Stimulated activated naive CD8-positive, alpha-beta T cell treated with anti-CD3 and anti-CD28 coated beads, Interleukin-15, Interleukin-2, amounts not matched to agents 100 ng/mL and 50 ng/mL, for 24 hours (primary cell): ENCODE measurements around the gene TFEB.

Experiments used
- H3K27ac Mint-ChIP-seq: one replicate; pipeline ENCODE4 v1.8.0; 2021; ENCODE audit warnings: mild to moderate bottlenecking, mixed read lengths
- H3K27me3 Mint-ChIP-seq: one replicate; pipeline ENCODE4 v1.8.0; 2021; ENCODE audit warnings: mixed read lengths
- H3K36me3 Mint-ChIP-seq: one replicate; pipeline ENCODE4 v1.8.0; 2021; ENCODE audit warnings: low read depth, mixed read lengths
- H3K4me1 Mint-ChIP-seq: one replicate; pipeline ENCODE4 v1.8.0; 2021; ENCODE audit warnings: low read depth, mixed read lengths
- H3K4me3 Mint-ChIP-seq: one replicate; pipeline ENCODE4 v1.8.0; 2021; ENCODE audit warnings: mild to moderate bottlenecking, mixed read lengths
- H3K9me3 Mint-ChIP-seq: one replicate; pipeline ENCODE4 v1.8.0; 2021; ENCODE audit warnings: mixed read lengths

The TFEB gene

GRCh38 chr6:41735427-41736185, at the start of gene TFEB:
Gene TFEB (minus strand): TSS chr6:41735608. CDS start chr6:41691213, 44,395 bp downstream.
- Mint-ChIP-seq H3K4me1 (peaks cover 33% of the 10 kb centered on the region), H3K27me3 (no peaks in the 10 kb centered on the region), H3K4me3 (peak within 1 kb of the TSS; percentile 63), H3K36me3 (no peaks in the 10 kb centered on the region), H3K9me3 (no peaks in the 10 kb centered on the region), H3K27ac (no peak within 1 kb of the TSS)

GRCh38 chr6:41784581-41785171, 49.3 kb upstream of the TFEB start:
- Mint-ChIP-seq H3K4me1 (peaks cover 23% of the 10 kb centered on the region), H3K4me3 (no peak overlapping the region), H3K27ac (no peak overlapping the region), H3K9me3 (no peaks in the 10 kb centered on the region), H3K27me3 (peaks cover 4% of the 10 kb centered on the region), H3K36me3 (peaks cover 15% of the 10 kb centered on the region)

GRCh38 chr6:41783106-41783780, 47.8 kb upstream of the TFEB start:
- Mint-ChIP-seq H3K9me3 (no peaks in the 10 kb centered on the region), H3K4me3 (no peak overlapping the region), H3K4me1 (peaks cover 25% of the 10 kb centered on the region), H3K36me3 (peaks cover 6% of the 10 kb centered on the region), H3K27me3 (peaks cover 4% of the 10 kb centered on the region), H3K27ac (no peak overlapping the region)

- no peaks in the 10 kb centered on the region for H3K9me3 Mint-ChIP-seq
- peak overlapping the region; percentile 12 for H3K27ac Mint-ChIP-seq
- no peaks in the 10 kb centered on the region for H3K36me3 Mint-ChIP-seq
- H3K4me3 Mint-ChIP-seq = peak overlapping the region; percentile 57
- H3K27me3 Mint-ChIP-seq = peaks cover 4% of the 10 kb centered on the region
- peaks cover 25% of the 10 kb centered on the region for H3K4me1 Mint-ChIP-seq
Observed at GRCh38 chr6:41781366-41781730, 45.9 kb upstream of the TFEB start.

- Mint-ChIP-seq H3K27me3 (peaks cover 4% of the 10 kb centered on the region), H3K4me1 (peaks cover 22% of the 10 kb centered on the region), H3K4me3 (peak within 1 kb of the TSS; percentile 87), H3K27ac (peak within 1 kb of the TSS; percentile 76), H3K9me3 (no peaks in the 10 kb centered on the region), H3K36me3 (no peaks in the 10 kb centered on the region)
Observed at GRCh38 chr6:41780551-41781365, 45.4 kb upstream of the TFEB start, which contains the start of gene PRICKLE4. Gene PRICKLE4 (plus strand): TSS chr6:41780782. CDS start chr6:41783474, 2,692 bp downstream.

- Mint-ChIP-seq H3K4me3 (peak within 1 kb of the TSS; percentile 92), H3K36me3 (no peaks in the 10 kb centered on the region), H3K27ac (peak within 1 kb of the TSS; percentile 84), H3K9me3 (no peaks in the 10 kb centered on the region), H3K27me3 (peaks cover 4% of the 10 kb centered on the region), H3K4me1 (peaks cover 20% of the 10 kb centered on the region)
Observed at GRCh38 chr6:41779788-41780550, 44.6 kb upstream of the TFEB start, which contains the start of gene FRS3. Gene FRS3 (minus strand): TSS chr6:41779900. CDS start chr6:41776987, 2,913 bp downstream.

GRCh38 chr6:41779336-41779735, 43.9 kb upstream of the TFEB start:
- Mint-ChIP-seq H3K4me3 (peak overlapping the region; percentile 92), H3K27me3 (peaks cover 4% of the 10 kb centered on the region), H3K9me3 (no peaks in the 10 kb centered on the region), H3K27ac (peak overlapping the region; percentile 84), H3K36me3 (peaks cover under 1% of the 10 kb centered on the region), H3K4me1 (peaks cover 18% of the 10 kb centered on the region)

GRCh38 chr6:41778895-41779294, 43.5 kb upstream of the TFEB start:
- H3K9me3 Mint-ChIP-seq = no peaks in the 10 kb centered on the region
- peaks cover 4% of the 10 kb centered on the region for H3K27me3 Mint-ChIP-seq
- H3K4me1 Mint-ChIP-seq = peaks cover 17% of the 10 kb centered on the region
- H3K27ac Mint-ChIP-seq = peak overlapping the region; percentile 84
- peak overlapping the region; percentile 92 for H3K4me3 Mint-ChIP-seq
- H3K36me3 Mint-ChIP-seq = peaks cover 5% of the 10 kb centered on the region

- Mint-ChIP-seq H3K9me3 (no peaks in the 10 kb centered on the region), H3K27me3 (peaks cover 4% of the 10 kb centered on the region), H3K4me1 (peaks cover 17% of the 10 kb centered on the region), H3K36me3 (peaks cover 5% of the 10 kb centered on the region), H3K27ac (no peak overlapping the region), H3K4me3 (no peak overlapping the region)
Observed at GRCh38 chr6:41777551-41778285, 42.3 kb upstream of the TFEB start.

- H3K4me3 Mint-ChIP-seq = no peak overlapping the region
- H3K27me3 Mint-ChIP-seq = no peaks in the 10 kb centered on the region
- peaks cover 10% of the 10 kb centered on the region for H3K4me1 Mint-ChIP-seq
- no peak overlapping the region for H3K27ac Mint-ChIP-seq
- H3K36me3 Mint-ChIP-seq = peaks cover 18% of the 10 kb centered on the region
- no peaks in the 10 kb centered on the region for H3K9me3 Mint-ChIP-seq
Observed at GRCh38 chr6:41775293-41775882, 40.0 kb upstream of the TFEB start.

- no peaks in the 10 kb centered on the region for H3K9me3 Mint-ChIP-seq
- no peak overlapping the region for H3K4me3 Mint-ChIP-seq
- peaks cover 18% of the 10 kb centered on the region for H3K36me3 Mint-ChIP-seq
- H3K27me3 Mint-ChIP-seq = no peaks in the 10 kb centered on the region
- H3K27ac Mint-ChIP-seq = no peak overlapping the region
- H3K4me1 Mint-ChIP-seq = peaks cover 10% of the 10 kb centered on the region
Observed at GRCh38 chr6:41774841-41775240, 39.4 kb upstream of the TFEB start.

- peaks cover 3% of the 10 kb centered on the region for H3K4me1 Mint-ChIP-seq
- H3K27me3 Mint-ChIP-seq = no peaks in the 10 kb centered on the region
- peaks cover 18% of the 10 kb centered on the region for H3K36me3 Mint-ChIP-seq
- H3K4me3 Mint-ChIP-seq = no peak overlapping the region
- H3K9me3 Mint-ChIP-seq = no peaks in the 10 kb centered on the region
- no peak overlapping the region for H3K27ac Mint-ChIP-seq
Observed at GRCh38 chr6:41771058-41771983, 35.9 kb upstream of the TFEB start.
